OCI-LY3 (cell line): ENCODE results near the gene SIL1.

Source experiments
- EZH2phosphoT487 ChIP-seq: fragments of 200-600 bp; shearing (Covaris generic); IDR thresholded peaks from 2 replicates; pipeline ENCODE4 v1.6.1; 2018; ENCODE audit warnings: antibody characterized with exemption, mixed run types, low read depth
- TF ChIP-seq, protein P1 (sequence below): fragments of 200-600, 300-600 bp; sonication (generic); IDR thresholded peaks from 2 replicates; pipeline ENCODE4 v1.5.1; 2014; ENCODE audit warnings: antibody characterized with exemption, low read length, low read depth

- TF ChIP-seq, protein P1, sequence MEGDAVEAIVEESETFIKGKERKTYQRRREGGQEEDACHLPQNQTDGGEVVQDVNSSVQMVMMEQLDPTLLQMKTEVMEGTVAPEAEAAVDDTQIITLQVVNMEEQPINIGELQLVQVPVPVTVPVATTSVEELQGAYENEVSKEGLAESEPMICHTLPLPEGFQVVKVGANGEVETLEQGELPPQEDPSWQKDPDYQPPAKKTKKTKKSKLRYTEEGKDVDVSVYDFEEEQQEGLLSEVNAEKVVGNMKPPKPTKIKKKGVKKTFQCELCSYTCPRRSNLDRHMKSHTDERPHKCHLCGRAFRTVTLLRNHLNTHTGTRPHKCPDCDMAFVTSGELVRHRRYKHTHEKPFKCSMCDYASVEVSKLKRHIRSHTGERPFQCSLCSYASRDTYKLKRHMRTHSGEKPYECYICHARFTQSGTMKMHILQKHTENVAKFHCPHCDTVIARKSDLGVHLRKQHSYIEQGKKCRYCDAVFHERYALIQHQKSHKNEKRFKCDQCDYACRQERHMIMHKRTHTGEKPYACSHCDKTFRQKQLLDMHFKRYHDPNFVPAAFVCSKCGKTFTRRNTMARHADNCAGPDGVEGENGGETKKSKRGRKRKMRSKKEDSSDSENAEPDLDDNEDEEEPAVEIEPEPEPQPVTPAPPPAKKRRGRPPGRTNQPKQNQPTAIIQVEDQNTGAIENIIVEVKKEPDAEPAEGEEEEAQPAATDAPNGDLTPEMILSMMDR: no peak
- no peak for TF ChIP-seq EZH2phosphoT487
Observed at GRCh38 chr5:138898742-138899141, 299.4 kb downstream of the SIL1 start.
